Stimulated activated CD8-positive, alpha-beta memory T cell treated with anti-CD3 and anti-CD28 coated beads, Interleukin-4, amount 100 ng/mL, for 1 hour (primary cell): ENCODE results near the gene PRKCA.
"Not testable (repeated sequence)": the region's sequence is repeated elsewhere in the genome, so short reads cannot be mapped to it uniquely, and the experiment has no call there.

Source experiments
- DNase-seq, 2 donors: peaks; one replicate each; pipeline ENCODE4 v3.0.0-alpha.2; 2020; ENCODE audit warnings: low read depth in 2 of 2, low spot score in 1 of 2

The PRKCA gene

DNA sequence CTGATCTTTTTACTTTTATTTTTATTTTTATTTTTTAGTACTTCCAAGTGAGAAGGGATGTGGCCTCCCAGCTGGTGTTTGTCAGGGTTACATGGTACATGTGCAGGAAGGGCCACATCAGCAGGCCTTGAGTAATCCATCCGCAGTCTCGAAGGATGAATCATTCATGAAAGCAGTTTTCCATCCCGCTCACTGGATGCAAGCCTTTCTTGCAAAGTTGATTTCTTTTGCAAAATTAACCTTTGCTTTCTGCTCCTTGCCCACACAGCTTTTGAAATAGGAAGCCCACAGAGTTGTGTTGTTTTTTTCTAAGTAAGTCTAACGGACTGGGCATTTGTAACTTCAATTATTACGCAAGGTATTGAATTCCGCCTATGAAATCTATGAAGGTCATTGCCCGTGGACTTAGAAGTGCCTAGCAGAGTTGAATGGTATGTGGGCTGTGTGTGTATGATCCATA lies 157.4 kb downstream of the PRKCA start:
- DNase-seq, result no peak

DNA sequence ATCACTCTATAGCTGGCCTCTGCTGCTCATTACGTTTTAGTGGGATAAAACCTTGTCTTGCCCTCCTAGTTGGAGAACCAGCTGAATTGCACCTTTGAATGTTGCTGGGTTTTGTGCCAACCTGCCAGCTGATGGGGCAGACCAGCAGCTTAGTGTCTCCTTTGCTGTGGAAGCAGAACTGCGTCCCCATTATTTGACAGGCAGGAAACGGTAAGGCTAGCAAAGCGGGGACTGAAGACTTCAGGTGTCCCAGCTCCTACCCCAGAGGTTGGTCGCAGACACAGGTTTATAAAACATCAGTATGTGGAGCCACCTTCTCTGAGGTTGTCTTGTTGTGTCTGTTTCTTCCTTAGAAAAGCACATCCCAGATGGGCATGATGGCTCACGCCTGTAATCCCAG lies 158.1 kb downstream of the PRKCA start:
- DNase-seq, result no peak

DNA sequence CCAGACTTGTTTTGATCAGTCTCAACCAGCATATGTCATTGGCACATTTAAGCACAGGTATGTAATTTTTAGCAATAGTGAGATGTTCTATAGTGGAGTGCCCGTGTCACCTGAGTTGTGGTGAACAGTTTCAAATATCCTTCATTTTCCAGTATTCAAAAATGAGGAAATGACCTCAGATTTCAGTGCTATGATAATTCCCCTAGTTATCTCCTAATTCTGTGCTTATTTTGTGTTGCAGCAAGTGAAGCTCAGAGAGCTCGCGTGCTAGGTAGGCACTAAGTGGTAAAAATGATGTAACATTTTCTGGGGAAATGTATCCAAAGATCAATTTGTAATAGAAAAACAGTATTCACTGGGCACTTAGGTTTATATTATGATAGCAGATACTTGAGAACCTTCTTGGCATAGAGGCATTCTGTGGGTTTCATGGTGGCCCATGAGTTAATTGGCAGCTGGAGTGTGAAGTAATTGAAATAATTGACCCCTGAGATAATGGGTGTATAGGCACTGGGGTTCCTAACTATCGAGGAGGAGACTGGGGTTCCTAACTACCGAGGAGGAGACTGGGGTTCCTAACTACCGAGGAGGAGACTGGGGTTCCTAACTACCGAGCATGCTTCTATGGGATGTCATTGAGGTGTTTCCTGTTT lies 159.1 kb downstream of the PRKCA start:
- no peak for DNase-seq

DNA sequence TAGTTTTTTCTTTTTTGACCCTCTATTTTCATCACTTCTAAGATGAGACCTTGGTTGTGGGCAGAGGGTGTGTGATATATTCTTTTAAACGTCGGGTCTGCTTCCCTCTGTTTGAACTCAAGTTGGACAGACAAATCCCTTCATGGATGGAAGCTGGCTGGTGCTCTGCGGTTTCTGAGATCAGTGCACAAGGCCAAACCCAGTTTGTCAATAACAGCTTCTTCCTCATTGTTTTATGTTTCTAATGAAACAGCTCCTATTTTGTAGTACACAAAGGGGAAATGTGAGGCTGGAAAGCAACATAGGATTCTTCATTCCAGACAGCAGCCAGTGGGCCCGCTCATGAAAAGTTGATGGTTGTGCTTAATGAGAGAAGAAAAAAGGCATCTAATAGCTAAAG lies 159.6 kb downstream of the PRKCA start:
- no peak for DNase-seq

DNA sequence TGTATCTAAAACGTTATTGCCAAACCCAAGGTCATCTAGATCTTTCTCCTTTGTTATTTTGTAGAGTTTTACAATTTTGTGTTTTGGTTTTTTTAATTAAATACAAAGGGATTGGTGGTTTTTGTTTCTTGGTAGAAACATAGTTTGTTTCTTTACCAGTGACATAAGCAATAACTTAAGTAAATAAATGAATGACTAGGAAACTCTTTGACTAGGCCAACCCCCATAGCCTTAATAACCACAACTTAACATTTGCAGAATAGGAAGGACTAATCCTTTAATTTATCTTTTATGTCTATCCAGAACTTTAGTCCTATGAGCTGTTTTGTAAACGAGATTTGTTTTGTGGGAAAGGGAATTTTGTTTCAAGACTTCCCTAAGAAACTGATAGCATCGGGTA lies 162.5 kb downstream of the PRKCA start:
- DNase-seq, result no peak

DNA sequence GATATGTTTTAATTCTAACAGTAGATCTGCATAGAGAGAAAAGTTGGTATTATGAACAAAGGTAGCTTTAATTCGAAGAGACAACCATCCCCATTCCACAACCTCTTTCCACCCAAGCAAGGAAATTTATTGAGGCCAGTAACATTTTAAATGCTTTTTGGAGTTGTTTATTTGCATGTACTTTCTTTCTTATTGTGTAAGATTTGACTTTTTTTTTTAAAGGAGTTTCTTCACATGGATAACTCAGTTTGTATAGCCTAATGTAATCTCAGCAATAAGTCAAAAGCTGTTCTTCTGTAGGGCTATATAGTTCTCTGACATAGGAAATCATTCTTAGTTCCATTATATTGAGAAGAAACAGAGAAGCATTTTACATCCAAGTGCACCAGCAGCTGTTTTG lies 163.3 kb downstream of the PRKCA start:
- no peak for DNase-seq

DNA sequence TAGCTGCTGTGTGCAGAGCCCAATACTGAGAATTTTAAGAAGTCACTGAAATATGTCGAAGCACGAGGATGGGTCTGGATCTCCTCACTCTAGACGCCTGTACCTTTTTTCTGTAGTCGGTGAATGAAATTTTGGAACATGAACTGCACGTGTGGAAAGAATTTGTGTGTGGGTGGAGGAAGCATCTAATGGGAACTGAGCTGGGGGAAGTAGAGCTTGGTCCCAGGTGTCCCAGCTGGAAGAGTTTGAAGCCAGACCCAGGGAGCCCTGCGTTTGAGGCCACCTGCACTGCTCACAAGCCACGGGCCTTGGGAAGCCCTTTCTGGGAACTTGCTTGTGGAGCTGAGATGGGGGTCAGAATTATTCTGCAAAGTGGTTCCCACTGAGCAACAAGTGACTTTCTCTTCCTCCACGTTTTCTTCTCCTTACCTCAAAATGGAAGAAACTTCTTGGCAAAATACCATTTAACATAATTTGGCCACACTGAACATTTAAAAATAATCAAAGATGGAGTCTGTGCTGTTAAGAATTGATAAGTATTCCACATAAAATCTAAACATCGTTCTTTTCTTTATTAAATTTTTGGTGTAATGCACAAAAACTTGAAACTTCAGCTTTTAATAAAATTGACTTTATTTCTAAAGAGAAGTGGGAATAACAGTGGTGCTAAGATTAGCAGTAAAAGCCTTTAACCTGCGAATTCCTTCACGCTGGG lies 163.8 kb downstream of the PRKCA start:
- DNase-seq, result no peak

DNA sequence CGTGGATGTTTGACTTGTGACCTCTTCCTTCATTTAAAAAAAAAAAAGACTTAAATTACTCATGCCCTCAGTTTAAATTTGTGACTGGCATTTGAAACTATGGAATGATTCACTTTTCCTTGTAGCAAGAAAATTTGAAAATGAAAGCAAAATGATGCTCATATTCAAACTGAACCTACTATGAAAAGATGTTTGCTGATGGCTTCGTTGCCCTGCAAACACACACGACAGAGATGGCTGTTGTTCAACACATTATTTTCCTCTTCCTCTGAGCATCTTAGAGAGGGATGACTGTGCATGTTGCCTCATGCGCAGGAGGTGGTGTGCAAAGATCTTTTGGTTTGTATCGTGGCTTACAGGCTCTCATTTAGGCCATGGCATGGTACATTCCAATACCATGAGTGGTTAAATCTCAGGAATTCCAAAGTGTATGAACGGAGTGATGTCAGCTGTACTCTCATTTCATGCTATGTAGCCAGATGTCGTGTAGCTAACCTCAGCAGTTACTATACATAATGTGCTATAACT lies 164.5 kb downstream of the PRKCA start:
- DNase-seq, result no peak

DNA sequence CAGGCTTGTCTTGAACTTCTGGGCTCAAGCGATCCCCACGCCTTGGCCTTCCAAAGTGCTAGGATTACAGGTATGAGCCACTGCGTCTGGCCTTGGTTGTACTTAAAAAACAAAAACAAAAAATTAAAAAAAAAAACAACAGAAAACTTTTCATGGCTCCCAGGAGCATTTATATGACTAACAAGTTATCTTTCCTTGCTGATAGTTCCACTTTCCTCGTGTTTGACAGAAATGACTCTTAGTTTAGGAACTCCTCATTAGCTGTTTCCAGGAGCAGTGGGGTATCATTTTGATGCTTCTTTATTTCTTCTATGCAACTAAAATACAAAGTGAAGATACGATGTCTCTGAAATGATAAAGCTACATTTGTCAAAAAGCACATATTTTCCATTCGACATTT lies 165.4 kb downstream of the PRKCA start:
- no peak for DNase-seq

DNA sequence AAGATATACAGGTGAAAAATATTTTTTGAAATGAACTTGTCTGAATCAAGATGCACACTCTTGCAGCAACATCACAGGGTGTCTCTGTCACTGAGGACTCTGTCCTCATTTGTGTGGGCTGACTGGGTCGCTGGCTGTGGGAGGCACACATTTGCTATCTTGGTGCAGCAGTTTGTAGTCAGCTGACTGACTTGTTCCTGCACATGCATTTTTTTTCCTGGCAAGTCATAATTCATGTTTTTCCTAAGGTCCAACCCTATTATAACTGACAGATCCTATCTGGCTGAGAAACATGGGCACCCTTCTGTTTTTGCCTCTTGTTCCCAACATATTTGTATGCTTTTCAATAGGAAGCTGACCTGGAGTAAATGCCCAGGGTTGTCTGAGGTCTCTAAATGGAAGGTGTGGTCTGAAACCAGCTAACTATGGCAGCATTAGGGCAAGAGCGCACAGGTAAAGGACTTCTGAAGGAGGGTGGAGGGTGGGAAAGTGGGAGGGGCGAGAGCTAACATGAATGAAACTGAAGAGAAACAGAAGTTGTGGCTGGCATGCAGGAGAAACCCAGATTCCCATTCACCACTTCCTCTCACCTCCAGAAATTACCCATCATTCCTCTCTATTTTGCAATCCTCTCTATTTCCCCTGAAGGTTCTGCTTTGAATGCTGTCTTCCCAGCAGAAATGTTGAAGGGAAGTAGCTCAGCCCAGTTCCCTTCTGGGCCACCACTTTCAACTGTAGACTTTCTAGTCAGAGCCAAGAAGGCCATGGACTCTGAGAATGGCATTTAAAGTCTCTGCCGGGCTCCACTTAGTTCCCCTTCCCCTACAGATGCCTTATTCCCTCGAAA lies 166.1 kb downstream of the PRKCA start:
- no peak for DNase-seq

DNA sequence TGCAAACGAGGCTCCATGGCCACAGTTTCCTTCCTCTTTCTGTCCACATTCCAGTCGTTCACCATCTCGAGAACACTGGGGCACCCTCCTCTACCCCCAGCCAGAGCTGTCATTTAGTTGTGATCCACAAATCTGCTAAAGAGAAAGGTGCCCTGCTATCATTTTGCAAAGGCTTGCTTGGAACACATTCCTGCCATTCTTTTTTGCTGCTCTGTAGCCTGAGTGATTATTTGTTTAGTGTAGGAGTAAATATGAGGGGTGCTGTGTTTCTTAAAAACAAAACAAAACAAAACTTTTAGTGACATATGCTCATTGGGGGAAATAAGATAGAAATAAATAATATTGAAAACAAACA lies 166.7 kb downstream of the PRKCA start:
- no peak for DNase-seq

DNA sequence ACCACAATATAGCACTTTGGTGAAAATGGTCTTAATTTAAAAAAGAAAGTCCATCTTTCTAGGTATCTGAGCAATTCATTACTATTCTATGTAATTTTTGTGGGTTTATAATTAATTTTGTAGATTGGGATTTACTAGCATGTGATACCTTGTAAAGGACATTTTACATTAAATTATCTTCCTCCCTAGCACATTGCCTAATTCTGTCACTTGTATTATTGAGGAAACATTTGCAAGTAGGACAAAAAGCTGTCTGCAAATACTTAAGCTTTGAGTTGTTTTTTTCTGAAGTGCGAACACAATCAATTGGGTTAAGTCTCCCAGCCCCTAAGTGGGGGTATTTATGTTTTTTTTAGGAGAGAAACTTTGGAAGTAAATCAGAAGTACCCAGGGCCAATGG lies 167.0 kb downstream of the PRKCA start:
- DNase-seq, result no peak

DNA sequence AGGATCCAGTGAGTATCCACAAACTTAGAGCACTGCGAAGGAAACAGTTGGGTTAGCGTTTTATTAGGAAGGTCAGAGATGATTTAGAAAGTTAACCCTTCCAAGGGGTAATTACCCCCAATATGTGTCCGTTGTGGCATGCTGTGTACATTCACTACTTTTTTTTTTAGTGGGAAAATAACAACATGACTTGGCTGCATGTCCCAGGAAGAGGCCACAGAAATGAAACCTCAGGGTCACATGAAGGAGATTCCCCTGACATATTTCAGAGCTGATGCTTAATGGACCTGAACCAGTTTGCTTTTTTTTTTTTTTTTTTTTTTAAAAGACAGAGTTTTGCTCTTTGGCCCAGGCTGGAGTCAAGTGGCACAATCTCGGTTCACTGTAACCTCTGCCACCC lies 167.5 kb downstream of the PRKCA start:
- DNase-seq, result no peak

DNA sequence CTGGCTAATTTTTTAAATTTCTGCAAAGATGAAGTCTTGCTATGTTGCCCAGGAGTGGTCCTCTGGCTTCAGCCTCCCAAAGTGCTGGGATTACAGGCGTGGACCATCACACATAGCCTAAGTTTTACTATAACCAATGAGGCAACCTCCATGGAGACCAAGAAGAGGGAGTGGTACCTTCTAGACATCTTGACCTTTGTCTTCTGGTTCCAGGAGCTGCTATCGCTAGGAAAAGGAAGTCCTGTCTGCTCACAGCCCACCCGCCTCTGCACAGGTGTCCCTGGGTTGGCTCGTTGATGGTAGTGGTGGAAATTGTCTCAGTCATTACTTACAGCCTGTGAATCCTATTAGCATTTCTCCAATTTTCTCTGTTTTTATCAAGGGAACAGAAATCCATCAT lies 169.7 kb downstream of the PRKCA start:
- DNase-seq, result no peak

DNA sequence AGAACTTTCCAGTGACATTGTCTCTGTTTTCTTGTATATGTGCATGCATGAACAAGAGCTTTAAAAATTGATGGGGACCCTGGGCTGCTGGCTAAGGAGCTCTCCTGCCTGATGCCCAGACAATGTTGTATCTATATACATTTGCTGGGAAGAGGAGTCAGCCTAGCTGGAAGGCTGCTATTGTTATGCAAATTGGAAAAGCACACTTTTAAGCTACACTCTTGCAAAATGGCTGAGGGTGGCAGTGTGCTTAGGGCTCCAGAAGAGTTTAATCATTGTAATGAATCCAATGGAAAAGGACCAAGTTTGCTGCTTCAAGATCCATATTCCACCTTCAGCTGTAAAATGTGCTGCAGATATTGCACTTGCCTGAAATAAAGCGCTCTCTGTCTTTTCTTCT lies 171.8 kb downstream of the PRKCA start:
- DNase-seq, result no peak

DNA sequence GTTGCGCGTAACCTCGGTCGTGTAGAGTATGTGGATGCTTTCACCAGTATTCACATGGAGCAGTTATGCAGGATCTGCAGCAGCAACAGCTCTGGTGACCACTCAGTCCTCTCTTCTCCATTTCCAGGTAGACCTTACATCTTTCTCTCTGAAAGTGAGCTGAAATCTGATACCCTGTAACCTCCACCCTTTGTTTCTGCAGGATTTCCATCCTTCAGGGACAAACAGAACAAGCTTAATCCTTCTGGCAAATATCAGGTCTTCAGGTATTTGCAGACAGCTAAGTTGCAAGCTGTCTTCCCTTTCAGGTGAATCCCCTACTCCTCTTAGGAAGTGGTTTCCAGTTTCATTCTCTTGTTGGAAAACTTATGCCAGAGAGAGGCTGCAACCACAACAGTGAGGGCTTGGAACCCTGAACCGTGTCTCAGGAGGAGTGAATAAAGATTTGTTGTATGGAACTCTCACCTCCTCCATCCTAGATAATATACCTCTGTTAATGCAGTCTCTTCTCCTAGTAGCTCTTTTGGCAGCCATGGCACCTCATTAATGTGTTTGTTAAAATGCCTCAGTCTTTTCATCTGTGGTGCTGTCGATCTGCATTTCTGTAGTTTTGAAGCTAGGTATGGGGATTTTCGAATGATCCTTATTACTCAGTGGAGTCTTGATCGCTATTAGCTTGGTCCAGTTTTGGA lies 172.5 kb downstream of the PRKCA start:
- no peak for DNase-seq

DNA sequence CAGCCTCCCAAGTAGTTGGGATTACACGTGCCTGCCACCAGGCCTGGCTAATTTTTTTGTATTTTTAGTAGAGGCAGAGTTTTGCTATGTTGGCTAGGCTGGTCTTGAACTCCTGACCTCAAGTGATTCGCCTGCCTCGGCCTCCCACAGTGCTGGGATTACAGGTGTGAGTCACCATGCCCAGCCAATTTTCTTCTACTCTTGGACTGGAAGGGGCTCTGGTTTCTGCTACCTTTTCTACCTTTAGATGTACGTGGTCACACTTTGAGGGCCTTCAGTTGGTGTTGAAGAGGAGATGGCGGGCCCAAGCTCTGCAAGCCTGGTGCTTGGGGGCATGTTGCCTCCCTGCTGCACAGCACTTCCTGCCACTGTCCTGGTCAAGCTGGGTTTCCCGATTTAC lies 173.6 kb downstream of the PRKCA start:
- no peak for DNase-seq

DNA sequence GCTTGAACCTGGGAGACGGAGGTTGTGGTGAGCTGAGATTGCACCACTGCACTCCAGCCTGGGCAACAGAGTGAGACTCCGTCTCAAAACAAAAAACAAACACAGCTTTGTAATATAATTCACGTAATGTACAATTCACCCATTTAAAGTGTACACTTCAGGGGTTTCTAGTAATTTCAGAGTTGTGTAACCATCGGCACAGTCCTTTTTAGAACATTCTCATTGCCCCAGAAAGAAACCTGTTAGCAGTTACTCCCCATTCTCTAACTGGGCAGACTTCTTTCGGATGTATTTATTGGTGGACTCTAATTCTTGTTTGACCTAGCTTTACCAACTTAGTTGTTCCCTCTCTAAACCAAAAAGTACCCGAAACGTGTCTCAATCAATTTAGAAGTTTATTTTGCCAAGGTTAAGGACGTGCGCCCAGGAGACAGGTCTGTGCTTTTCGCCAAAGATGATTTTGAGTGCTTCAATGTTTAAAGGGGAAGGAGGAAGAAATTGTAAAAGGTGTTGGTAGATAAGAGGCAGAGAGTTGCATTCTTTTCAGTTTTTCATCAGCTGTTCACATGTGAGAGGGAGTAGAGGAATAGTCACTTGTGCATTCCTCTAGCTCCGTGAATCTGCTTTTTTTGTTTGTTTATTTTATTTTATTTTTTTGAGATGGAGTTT lies 175.3 kb downstream of the PRKCA start:
- DNase-seq, result no peak

DNA sequence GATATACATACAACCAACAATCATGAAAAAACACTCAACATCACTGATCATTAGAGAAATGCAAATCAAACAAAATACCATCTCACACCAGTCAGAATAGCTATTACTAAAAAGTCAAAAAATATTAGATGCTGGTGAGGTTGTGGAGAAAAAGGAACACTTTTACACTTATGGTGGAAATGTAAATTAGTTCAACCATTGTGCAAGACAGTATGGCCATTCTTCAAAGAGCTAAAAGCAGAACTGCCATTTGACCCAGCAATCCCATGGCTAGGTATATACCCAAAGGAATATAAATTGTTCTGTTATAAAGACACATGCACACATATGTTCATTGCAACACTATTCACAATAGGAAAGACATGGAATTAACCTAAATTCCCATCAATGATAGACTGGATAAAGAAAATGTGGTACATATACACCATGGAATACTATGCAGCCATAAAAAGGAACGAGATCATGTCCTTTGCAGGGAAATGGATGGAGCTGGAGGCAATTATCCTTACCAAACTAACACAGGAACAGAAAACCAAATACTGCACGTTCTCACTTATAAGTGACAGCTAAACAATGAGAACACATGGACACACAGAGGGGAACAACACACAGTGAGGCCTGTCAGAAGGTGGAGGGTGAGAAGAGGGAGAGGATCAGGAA lies 176.9 kb downstream of the PRKCA start:
- DNase-seq, result not testable (repeated sequence)

DNA sequence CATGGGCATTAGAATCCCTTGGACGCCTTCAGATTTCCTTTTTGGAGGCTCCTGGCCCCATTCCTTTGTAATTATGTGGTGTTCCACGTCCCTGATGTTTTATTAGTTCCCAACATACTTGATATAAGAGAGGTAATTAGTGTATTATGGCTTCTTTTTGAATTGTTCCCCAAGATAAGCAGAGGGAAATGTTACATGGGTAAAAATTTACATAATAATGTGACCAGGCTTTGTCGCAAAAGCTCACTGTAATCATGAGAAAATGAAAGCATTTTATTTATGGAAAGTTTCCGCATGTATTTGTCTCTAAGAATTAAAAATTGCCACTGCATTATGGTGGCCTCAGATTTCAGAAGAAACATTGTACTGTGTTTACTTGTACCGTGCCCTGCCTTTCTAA lies 177.8 kb downstream of the PRKCA start:
- no peak for DNase-seq
